MM.1S (cell line): ENCODE measurements around the gene ZNF691.

Experiments used
- DNase-seq: peaks from one replicate; pipeline ENCODE4 v3.0.0-alpha.2; 2015
- H2AFZ ChIP-seq: fragments of 300-600 bp; sonication (generic); 2 replicates; pipeline ENCODE4 v1.6.0; 2016; ENCODE audit warnings: antibody characterized with exemption, low read length
- H3F3A ChIP-seq: fragments of 300-600 bp; sonication (generic); 2 replicates; pipeline ENCODE4 v1.6.1; 2016; ENCODE audit warnings: mild to moderate bottlenecking, antibody characterized with exemption, low read length, moderate library complexity, mixed read lengths; ENCODE audit not compliant: insufficient read depth
- H3K27ac ChIP-seq: fragments of 300-600 bp; sonication (generic); 2 replicates; pipeline ENCODE4 v1.5.1; 2016; ENCODE audit warnings: mild to moderate bottlenecking, low read length
- H3K27me3 ChIP-seq: fragments of 300-600 bp; sonication (generic); replicated peaks from 2 replicates; pipeline ENCODE4 v1.6.0; 2016; ENCODE audit warnings: low read length; ENCODE audit not compliant: insufficient read depth
- H3K36me3 ChIP-seq: fragments of 300-600 bp; sonication (generic); replicated peaks from 2 replicates; pipeline ENCODE4 v1.6.1; 2016; ENCODE audit warnings: mild to moderate bottlenecking, low read length, mixed read lengths; ENCODE audit not compliant: insufficient read depth
- H3K4me1 ChIP-seq: fragments of 300-600 bp; sonication (generic); 2 replicates; pipeline ENCODE4 v1.6.1; 2016; ENCODE audit warnings: low read length, mixed read lengths
- H3K4me2 ChIP-seq: fragments of 300-600 bp; sonication (generic); 2 replicates; pipeline ENCODE4 v1.6.0; 2016; ENCODE audit warnings: low read depth, low read length
- H3K4me3 ChIP-seq: fragments of 300-600 bp; sonication (generic); 2 replicates; pipeline ENCODE4 v1.5.1; 2016; ENCODE audit warnings: low read length, mixed read lengths
- H3K79me2 ChIP-seq: fragments of 300-600 bp; sonication (generic); 2 replicates; pipeline ENCODE4 v1.6.1; 2016; ENCODE audit warnings: mixed run types, low read length, mixed read lengths
- H3K9ac ChIP-seq: fragments of 300-600 bp; sonication (generic); 2 replicates; pipeline ENCODE4 v1.6.1; 2016; ENCODE audit warnings: low read length, mixed read lengths
- H3K9me2 ChIP-seq: fragments of 300-600 bp; sonication (generic); replicated peaks from 2 replicates; pipeline ENCODE4 v1.6.1; 2016; ENCODE audit warnings: mild to moderate bottlenecking, low read length, mixed read lengths; ENCODE audit not compliant: insufficient read depth
- H3K9me3 ChIP-seq: fragments of 300-600 bp; sonication (generic); replicated peaks from 2 replicates; pipeline ENCODE4 v1.6.1; 2016; ENCODE audit warnings: mild to moderate bottlenecking, low read length, mixed read lengths; ENCODE audit not compliant: insufficient read depth
- H4K20me1 ChIP-seq: fragments of 300-600 bp; sonication (generic); 2 replicates; pipeline ENCODE4 v1.6.1; 2016; ENCODE audit warnings: mild to moderate bottlenecking, low read length, moderate library complexity, mixed read lengths; ENCODE audit not compliant: insufficient read depth
- CTCF ChIP-seq: fragments of 300-600 bp; sonication (generic); IDR thresholded peaks from 2 replicates; pipeline ENCODE4 v1.5.1; 2016; ENCODE audit warnings: antibody characterized with exemption, low read length, mixed read lengths
- EZH2 ChIP-seq: fragments of 300-600 bp; sonication (generic); optimal IDR thresholded peaks from 2 replicates; pipeline ENCODE3; 2017; ENCODE audit warnings: low read depth, mild to moderate bottlenecking, antibody characterized with exemption, low read length, mixed read lengths
- EZH2phosphoT487 ChIP-seq: fragments of 300-600 bp; sonication (generic); IDR thresholded peaks from 2 replicates; pipeline ENCODE4 v1.6.1; 2018; ENCODE audit warnings: antibody characterized with exemption, low read length

Gene ZNF691

GRCh38 chr1:42880384-42880783 is 34.0 kb downstream of the ZNF691 start:
- Histone ChIP-seq H3K27me3 (no peaks in the 10 kb centered on the region), H3F3A (no peaks in the 10 kb centered on the region), H3K9me3 (no peaks in the 10 kb centered on the region), H3K9ac (no peak overlapping the region), H3K4me2 (no peak overlapping the region), H3K36me3 (no peaks in the 10 kb centered on the region), H3K9me2 (no peaks in the 10 kb centered on the region), H2AFZ (no peak overlapping the region), H3K4me1 (peaks cover 6% of the 10 kb centered on the region; the same call in 1 of the 2 replicates), H3K79me2 (no peaks in the 10 kb centered on the region), H3K27ac (no peak overlapping the region), H4K20me1 (no peaks in the 10 kb centered on the region), H3K4me3 (no peak overlapping the region)
- DNase-seq, result no peak
- TF ChIP-seq EZH2phosphoT487 (no peak), CTCF (no peak), EZH2 (no peak)

GRCh38 chr1:42886046-42886739 is 39.8 kb downstream of the ZNF691 start:
- H3K9me2 ChIP-seq, result no peaks in the 10 kb centered on the region
- no peaks in the 10 kb centered on the region for H3K27me3 ChIP-seq
- no peak overlapping the region for H3K4me3 ChIP-seq
- TF ChIP-seq EZH2 (no peak), EZH2phosphoT487 (no peak), CTCF (no peak)
- no peak for DNase-seq
- no peaks in the 10 kb centered on the region for H4K20me1 ChIP-seq
- H3K36me3 ChIP-seq, result no peaks in the 10 kb centered on the region
- H3K4me2 ChIP-seq, result no peak overlapping the region
- H3K9me3 ChIP-seq, result no peaks in the 10 kb centered on the region
- H2AFZ ChIP-seq, result no peak overlapping the region
- no peak overlapping the region for H3K27ac ChIP-seq
- no peak overlapping the region for H3K9ac ChIP-seq
- no peaks in the 10 kb centered on the region for H3K79me2 ChIP-seq
- H3F3A ChIP-seq, result no peaks in the 10 kb centered on the region
- H3K4me1 ChIP-seq, result no peaks in the 10 kb centered on the region

- H2AFZ ChIP-seq, result no peak overlapping the region
- no peaks in the 10 kb centered on the region for H3K36me3 ChIP-seq
Measured at GRCh38 chr1:42886800-42887199, 40.4 kb downstream of the ZNF691 start.

More at GRCh38 chr1:42886800-42887199, 40.4 kb downstream of the ZNF691 start:
- Histone ChIP-seq H3K27me3 (no peaks in the 10 kb centered on the region), H3K4me2 (no peak overlapping the region), H3K4me3 (no peak overlapping the region), H3K9ac (no peak overlapping the region), H4K20me1 (no peaks in the 10 kb centered on the region), H3K9me2 (no peaks in the 10 kb centered on the region), H3K27ac (no peak overlapping the region), H3F3A (no peaks in the 10 kb centered on the region), H3K4me1 (no peaks in the 10 kb centered on the region), H3K79me2 (no peaks in the 10 kb centered on the region), H3K9me3 (no peaks in the 10 kb centered on the region)
- TF ChIP-seq EZH2phosphoT487 (no peak), CTCF (no peak), EZH2 (no peak)
- DNase-seq, result no peak
